ENCODE measurements around the gene AKNAD1.
"Not testable (repeated sequence)": the region's sequence is repeated elsewhere in the genome, so short reads cannot be mapped to it uniquely, and the experiment has no call there.

AKNAD1 gene

GRCh38 chr1:108829498-108829916 lies 27.4 kb downstream of the AKNAD1 start:
- DNase-seq (ENCODE audit: low spot score): no peak

DNA sequence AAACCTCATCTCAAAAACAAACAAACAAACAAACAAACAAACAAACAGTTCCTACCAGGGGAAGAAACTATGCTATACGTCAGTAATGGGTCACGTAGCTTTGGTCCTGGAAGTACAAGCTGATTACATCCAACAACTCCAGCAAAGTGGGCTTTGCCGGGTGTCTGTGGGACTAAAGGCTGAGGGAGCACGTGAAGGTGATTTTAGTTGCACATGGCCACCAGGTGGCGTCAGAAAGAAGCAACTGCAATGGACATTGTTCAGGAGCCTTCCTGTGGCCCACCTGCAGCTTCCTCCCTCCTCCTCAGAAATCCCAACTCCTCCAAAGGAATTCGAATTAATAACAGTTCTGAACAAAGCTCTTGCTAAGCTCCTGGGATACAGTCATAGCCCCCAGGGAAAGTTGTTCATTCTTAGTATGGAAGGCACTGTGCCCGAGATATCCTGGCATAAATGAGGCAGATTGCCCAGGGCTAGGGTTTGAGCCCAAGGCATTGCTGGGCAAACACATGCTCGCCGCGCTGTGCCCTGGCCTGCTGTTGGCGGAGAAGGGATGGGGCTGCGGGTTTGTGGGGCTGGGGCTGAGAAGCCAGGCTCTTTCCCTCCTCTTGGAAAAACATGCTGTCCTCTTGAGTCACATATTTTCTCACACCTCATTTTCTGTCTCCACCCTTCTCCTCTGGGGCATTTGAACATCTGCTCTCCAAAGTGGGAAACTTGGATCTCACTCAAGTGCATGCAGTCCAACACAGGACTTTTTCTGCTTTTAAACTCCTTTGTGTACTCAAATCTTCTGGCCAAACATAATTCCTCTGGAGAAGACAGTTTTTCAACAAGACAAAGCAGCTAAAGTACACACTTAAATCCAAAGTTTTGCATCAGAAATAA lies 28.6 kb downstream of the AKNAD1 start:
- DNase-seq (ENCODE audit: low spot score): peak; percentile 81

DNA sequence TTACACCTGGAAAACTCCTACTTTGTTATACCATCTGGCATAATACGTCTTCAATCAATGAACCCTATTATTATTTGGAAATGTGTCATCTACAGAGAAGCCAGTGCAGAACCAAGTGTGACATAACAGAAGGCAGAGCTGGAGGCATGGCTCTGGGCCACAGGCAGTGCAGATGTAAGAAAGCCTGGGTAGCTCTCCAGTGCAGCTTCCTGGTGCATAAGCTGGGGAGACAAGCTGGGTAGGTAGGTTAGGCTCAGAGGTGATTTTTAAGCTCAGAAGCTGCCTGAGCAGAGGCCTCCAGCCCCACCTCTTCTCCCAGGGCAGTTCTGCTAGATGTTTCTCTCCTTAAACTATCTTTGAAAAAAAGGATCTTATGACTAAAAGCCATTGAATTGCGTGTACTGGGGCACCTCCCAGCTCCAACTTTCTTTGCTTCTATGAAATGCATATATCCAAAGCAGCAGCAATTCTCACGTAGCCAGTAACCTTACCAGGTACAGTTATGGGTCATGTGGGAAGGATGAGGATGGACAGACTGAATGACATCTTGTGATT lies 30.7 kb downstream of the AKNAD1 start:
- DNase-seq (ENCODE audit: low spot score): no peak

- DNase-seq (ENCODE audit: low spot score): no peak
Observed at GRCh38 chr1:108824051-108824450, 32.8 kb downstream of the AKNAD1 start.

DNA sequence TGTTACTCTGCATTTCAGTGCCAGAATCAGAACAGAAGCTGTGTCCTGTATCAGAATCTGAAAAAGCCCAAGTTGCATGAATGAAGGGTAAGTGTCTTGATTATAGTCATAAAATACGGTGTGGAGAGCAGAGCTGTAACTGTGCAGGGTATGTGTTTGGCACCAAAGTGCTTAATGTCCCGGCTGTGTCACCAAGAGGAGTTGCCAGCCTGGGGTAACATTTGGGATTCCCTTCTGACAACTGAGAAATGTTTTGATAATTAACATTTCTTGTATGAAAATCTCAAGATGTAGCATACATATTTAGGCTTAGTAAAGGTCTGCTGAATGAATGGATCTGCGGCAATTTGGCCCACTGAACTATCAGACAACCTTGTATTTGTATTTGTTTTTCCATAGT lies 33.3 kb downstream of the AKNAD1 start:
- no peak for DNase-seq (ENCODE audit: low spot score)

DNA sequence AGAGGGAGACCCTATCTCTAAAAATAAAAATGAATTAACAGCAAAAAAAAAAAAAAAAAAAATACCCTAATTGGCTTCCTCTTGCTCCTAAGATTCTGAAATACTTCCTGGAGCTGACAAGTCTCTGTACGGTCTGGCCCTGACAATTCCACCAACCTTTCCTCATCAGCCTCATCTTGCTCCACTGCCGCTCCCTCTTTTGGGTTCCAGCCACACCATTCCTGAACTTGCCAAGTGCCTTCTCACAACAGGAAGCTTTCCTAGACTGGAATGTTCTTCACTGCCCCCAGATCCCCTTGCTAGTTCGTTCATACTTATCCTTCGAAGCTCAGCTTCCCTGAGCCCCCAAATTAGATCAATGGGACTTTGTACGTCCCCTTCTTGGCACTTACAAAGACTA lies 37.0 kb downstream of the AKNAD1 start:
- DNase-seq (ENCODE audit: low spot score): no peak

DNA sequence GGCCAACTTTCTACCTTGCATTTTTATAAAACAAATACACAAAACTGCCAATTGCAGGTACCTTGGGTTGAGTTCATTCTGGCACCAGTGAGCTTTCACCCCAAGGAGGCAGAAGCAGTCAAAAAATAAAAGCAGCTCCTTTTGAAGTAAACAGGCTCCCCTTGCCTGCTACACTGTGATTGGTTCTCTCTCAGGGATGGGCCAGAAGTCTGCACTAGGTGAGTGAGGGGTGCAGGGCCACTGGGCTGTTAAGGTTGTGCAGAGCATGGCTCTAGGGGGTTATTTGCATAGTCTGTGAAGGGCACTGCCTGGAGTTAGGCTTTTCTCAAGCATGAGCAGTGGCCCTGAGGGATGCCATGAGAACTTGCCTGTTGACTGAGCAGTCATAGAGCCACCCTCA lies 39.1 kb downstream of the AKNAD1 start:
- DNase-seq (ENCODE audit: low spot score): no peak

- no peak for DNase-seq (ENCODE audit: low spot score)
Observed at GRCh38 chr1:108817016-108817415, 39.9 kb downstream of the AKNAD1 start.

- peak; percentile 73 for DNase-seq (ENCODE audit: low spot score)
Observed at GRCh38 chr1:108816049-108816893, 40.6 kb downstream of the AKNAD1 start.

GRCh38 chr1:108815566-108815965 lies 41.3 kb downstream of the AKNAD1 start:
- DNase-seq (ENCODE audit: low spot score): no peak

- DNase-seq (ENCODE audit: low spot score): no peak
Observed at GRCh38 chr1:108814343-108815125, 42.4 kb downstream of the AKNAD1 start.

GRCh38 chr1:108813326-108813725 lies 43.6 kb downstream of the AKNAD1 start:
- no peak for DNase-seq (ENCODE audit: low spot score)

DNA sequence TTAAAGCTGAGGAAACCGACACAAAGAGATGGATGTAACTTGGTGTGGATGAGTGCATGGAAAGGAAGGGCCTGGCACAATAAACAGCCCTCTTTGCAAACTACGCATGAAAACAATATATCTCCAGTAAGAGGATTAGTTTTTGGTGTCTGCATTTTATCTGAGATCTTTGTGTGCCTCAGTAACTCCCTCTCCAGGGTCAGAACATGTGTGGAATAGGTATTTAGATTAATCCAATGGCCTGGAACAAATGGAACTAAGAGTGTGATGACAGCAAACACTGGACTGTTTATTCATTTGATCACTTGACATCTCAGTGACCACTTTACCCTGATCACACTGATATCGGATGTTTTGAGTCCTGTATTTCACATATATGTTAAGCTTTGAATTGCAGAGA lies 45.3 kb downstream of the AKNAD1 start:
- DNase-seq (ENCODE audit: low spot score): no peak

DNA sequence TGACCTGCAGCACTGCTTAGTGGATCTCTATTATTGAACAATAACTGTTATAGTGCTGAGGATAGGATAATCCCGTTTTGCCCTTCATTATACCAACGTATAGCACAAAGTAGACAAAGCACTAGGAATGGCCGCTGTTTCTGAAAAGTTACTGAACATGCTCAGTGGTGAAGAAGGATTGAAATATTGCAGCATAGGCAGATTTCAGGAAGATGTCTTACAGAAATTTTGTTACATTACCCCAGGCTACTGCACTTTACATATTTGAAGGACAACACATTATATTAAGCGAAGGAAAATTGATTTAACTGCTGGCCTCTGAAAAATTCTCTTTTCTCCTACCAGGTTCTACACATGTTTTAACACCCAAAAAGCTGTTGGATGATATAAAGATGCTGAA lies 48.5 kb downstream of the AKNAD1 start:
- no peak for DNase-seq (ENCODE audit: low spot score)

GRCh38 chr1:108803548-108803947 lies 53.3 kb downstream of the AKNAD1 start:
- DNase-seq (ENCODE audit: low spot score): no peak

DNA sequence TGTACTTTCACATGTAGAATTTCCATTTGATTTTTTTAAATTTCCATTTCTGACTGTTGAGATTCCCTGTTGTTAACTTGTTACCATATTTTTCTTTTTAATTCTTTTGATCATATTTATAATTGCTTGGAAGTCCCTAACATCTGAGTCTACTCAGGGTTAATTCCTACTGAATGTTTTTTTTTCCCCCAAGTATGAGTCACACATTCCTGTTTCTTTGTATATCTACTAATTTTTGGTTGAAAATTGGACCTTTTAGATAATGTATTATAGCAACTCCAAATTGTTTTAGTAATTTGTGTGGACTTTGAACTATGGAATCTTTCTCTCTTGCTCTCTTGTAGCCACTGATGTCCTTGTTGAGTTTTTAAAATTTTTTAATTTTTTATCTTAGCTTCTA lies 55.8 kb downstream of the AKNAD1 start:
- DNase-seq (ENCODE audit: low spot score): no peak

DNA sequence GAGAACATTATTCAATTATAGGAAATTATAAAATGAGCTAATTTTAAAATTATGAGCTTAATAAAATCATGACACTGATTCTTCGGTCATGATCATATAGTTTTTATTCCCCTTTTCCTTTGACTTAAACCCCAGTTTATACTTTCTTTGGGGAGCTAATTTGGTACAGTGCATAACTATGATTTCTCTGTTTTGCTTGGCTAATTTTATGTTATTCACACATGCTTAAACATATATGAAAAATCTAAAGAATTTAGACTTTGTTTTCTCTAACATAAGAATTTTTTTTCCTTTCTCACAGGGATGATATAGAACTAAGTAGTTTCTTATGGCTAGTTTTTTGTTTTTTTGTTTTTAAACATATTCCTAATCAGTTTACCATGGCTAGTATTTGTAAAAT lies 57.9 kb downstream of the AKNAD1 start:
- DNase-seq (ENCODE audit: low spot score): no peak

- DNase-seq (ENCODE audit: low spot score): no peak
Observed at GRCh38 chr1:108792420-108792819, 64.5 kb downstream of the AKNAD1 start.

- no peak for DNase-seq (ENCODE audit: low spot score)
Observed at GRCh38 chr1:108791790-108792189, 65.1 kb downstream of the AKNAD1 start.

- DNase-seq (ENCODE audit: low spot score): no peak
Observed at GRCh38 chr1:108785880-108786279, 71.0 kb downstream of the AKNAD1 start.

- no peak for DNase-seq (ENCODE audit: low spot score)
Observed at GRCh38 chr1:108785264-108785663, 71.6 kb downstream of the AKNAD1 start.

- DNase-seq (ENCODE audit: low spot score): not testable (repeated sequence)
Observed at GRCh38 chr1:108781575-108781944, 75.3 kb downstream of the AKNAD1 start.
